NCI-H748 (cell line): ENCODE measurements around the gene PRLH.
A peak's percentile ranks its signal among the peaks of the same experiment; 100 is the strongest.
"Not testable (repeated sequence)": the region's sequence is repeated elsewhere in the genome, so short reads cannot be mapped to it uniquely, and the experiment has no call there.

Experiments
- DNase-seq: peaks from one replicate; lab custom pipeline; 2025; ENCODE audit not compliant: unreplicated experiment; lab: John Stamatoyannopoulos, UW

Gene PRLH

DNA sequence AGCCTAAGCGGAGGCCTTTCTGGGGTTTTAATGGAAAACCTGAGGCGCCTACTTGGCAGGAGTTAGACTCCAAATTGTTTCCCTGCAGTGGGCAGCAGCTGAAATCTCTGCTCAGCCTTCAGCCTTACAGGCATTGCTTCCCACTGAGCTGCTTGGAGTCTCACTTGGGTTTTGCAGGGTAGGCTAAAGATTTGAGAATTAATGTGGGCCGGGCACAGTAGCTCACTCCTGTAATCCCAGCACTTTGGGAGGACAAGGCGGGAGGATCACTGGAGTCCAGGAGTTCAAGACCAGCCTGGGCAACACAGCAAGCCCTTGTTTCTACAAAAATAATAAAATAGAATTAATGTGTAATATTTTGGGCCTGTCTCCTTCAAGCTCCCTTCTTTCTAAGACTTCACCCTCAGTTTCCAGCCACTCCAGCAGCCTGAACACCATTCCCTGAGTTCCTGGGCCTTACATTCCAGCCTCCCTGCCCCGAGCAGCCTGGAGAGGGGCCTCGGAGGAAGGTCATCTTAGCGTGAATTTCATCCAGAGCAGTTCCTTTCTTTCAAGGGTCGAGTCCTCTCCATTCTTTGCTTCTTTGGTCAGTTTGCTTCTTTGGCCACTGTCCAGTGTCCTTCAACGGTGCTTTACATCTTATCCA lies 33.2 kb downstream of the PRLH start:
- DNase-seq = no peak

- no peak for DNase-seq
These were observed 34.0 kb downstream of the PRLH start for GRCh38 chr2:237600205-237600846.

- DNase-seq = no peak
These were observed 35.2 kb downstream of the PRLH start for GRCh38 chr2:237601453-237602116.

DNA sequence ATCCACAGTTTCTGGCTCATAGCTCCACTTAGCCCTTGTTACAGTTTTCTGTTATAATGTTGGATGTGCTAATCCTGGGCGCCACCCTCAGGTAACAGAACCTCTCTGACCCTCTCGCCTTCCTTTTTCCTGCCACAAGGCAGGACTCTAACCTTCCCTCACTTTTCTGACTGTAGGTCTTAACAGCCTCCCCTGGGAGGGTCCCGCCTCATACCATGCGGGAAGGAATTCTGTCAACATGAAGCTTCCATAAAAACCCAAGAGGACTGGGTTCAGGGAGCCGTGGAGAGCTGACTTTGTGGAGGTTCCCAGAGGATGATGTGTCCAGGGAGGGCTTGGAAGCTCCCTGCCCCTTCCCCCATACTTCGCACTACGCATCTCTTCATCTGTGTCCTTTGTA lies 36.0 kb downstream of the PRLH start:
- DNase-seq = no peak

DNA sequence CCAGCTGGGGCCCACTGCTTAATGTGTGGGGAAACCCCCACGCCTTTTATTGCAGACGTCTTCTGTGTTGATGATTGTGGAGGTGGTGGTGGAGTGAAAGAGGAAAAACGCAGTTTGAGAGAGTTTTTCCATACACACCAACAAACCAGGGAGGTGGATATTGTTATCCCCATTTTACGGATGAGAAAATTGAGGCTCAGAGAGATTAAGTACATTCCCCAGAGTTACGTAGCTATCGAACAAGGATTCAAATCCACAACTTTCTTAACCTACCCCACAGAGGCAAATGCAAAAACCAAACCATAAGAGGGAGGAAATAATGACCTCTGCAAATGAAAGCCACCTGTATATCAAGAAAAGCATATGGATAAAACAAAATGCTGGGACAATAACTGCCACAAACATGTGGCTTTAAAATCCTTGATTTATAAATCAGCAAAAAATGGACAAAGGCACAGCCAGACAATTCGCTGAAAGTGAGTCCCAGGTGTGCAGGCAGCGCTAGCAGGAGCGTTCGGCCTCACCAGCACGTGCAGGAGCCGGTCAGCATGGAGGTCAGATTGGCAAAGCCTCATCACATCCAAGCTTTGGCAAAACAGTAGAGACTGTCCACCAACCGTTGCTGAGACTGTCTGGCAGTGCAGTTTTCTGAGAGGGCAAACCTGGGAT lies 36.8 kb downstream of the PRLH start:
- no peak for DNase-seq

DNA sequence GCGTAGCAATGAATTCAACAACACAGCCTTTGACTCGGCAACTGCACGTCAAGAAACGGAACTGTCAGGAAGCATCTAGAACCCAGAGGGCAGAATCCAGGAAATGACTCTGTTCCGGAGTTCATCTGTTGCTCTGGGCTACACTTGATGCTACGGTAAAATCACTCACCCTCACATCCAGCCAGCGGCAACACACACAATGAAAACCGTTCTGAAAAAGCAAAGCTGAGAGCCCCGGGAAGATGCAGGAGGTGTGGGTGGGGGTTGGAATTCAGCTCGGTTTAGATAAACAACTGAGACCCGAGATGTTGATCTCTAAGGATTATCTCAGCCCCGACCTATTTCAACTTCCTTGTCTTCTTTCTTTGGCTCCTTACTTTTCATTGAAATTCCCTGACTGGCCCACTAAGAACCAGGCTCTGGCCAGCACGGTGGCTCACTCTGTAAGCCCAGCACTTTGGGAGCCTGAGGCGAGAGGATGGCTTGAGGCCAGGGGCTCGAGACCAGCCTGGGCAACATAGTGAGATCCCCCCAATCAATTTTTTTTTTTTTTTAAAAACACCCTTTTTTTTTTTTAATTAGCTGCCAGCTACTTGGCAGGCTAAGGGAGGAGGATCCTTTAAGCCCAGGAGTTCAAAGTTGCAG lies 37.5 kb downstream of the PRLH start:
- DNase-seq = no peak

DNA sequence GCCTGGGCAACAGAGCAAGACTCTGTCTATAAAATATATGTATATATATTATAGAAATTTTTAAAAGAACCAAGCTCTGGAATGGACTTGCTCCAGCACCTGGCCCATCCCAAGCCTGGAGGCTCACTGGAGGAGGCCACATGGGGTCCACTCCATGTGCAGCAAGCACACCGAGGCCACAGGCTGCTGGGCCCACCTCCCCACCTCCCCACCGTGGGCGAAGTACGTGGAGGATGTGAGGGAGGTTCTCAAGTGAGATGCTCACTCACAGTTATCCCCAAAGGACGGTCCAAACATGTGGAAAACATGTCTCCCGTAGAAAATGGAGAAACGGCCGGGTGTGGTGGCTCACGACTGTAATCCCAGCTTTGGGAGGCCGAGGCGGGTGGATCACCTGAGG lies 38.0 kb downstream of the PRLH start:
- no peak for DNase-seq

GRCh38 chr2:237604960-237605359 lies 38.6 kb downstream of the PRLH start:
- peak; percentile 27 for DNase-seq

- DNase-seq = not testable (repeated sequence)
These were observed 40.1 kb downstream of the PRLH start for GRCh38 chr2:237606522-237606921.

GRCh38 chr2:237612527-237613357 lies 46.4 kb downstream of the PRLH start:
- DNase-seq = no peak

DNA sequence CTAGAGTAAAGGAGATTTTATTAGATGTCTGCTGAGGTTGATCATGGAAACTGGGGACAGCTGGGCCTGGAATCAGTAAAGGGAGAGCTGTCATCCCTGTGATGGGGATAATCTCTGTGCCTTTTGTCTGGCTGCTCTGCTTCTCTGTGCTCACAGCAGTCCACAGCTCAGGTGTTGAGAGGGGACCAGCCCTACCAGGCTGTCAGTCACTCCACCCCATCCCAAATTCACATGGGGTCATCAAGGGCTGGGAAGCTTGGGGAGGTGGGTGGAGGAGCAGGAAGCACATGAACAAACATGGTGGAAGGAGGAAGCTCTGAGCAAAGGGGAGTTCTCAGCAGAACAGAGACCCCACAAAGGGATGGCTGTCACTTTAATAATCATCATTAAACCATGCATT lies 47.3 kb downstream of the PRLH start:
- no peak for DNase-seq

- no peak for DNase-seq
These were observed 47.9 kb downstream of the PRLH start for GRCh38 chr2:237614151-237614720.

GRCh38 chr2:237615631-237616249 lies 49.4 kb downstream of the PRLH start:
- no peak for DNase-seq

DNA sequence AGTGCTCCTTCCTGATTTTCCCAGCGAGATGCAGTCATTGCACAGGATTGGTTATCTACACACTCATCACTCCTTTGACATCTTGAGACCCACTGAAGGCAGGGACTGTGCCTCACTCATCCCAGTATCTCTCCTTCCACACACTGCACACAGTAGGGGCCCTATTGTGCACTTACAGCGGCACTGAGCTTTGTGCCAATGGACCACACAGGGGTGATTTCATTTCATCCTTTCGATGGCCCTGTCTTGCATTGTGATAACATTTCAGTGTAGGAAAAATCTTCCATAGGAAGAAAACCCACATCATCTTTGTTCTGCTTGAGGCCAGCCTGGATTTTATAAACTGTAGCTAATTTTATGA lies 50.0 kb downstream of the PRLH start:
- DNase-seq = no peak
